GM12878 (cell line): ENCODE data around the gene DMRTC2. TPM values are rescaled to one million over a fixed set of nuclear protein-coding genes. Genes with fewer than 3 reads are reported as not detected.

ENCODE experiments used
- ATAC-seq: fragments of 200-7000 bp; cut with Tn5 transposase; 3 replicates; pipeline ENCODE4 v1.9.1; 2020; ENCODE audit warnings: mild to moderate bottlenecking, moderate library complexity
- BruUV-seq: library from RNA; stranded (reverse); fragments of 400-500 nt; replicated peaks from 2 replicates; lab custom pipeline; 2021; lab: Mats Ljungman, UMichigan
- CTCF ChIA-PET: fragments of 300-600 bp; sonication (Branson Sonifier 250); formaldehyde crosslinking; extraction: SDS; loops from one replicate; lab custom pipeline; 2021; ENCODE audit warnings: inconsistent platforms; lab: Yijun Ruan, JAX
- POLR2A ChIA-PET: fragments of 350-600 bp; formaldehyde crosslinking; extraction: SDS; loops from one replicate; lab custom pipeline; 2021; ENCODE audit warnings: inconsistent platforms; lab: Charles Lee
- RAD21 ChIA-PET: fragments of 300-600 bp; sonication (Branson Sonifier 250); formaldehyde crosslinking; loops from one replicate; lab custom pipeline; 2023; ENCODE audit warnings: antibody characterized with exemption; ENCODE audit not compliant: unreplicated experiment; lab: Charles Lee
- SMC1A ChIA-PET: fragments of 300-600 bp; sonication (Branson Sonifier 250); formaldehyde crosslinking; loops from one replicate; lab custom pipeline; 2023; ENCODE audit not compliant: unreplicated experiment, uncharacterized antibody; lab: Charles Lee
- DNase-seq: peaks from one replicate; pipeline ENCODE4 v3.0.0-alpha.2; 2011; ENCODE audit warnings: low read depth, low spot score
- FAIRE-seq: peaks from 3 replicates; lab custom pipeline; 2011; peaks lifted over from hg19 to GRCh38; lab: Jason Lieb, UNC
- H2AFZ ChIP-seq: 2 replicates; pipeline ENCODE4 v1.6.0; 2011; ENCODE audit warnings: low read depth, low read length, control low read depth; ENCODE audit not compliant: control insufficient read depth
- H3K27ac ChIP-seq: 2 replicates; pipeline ENCODE4 v1.5.1; 2011; ENCODE audit warnings: control low read depth; ENCODE audit not compliant: control insufficient read depth, insufficient read depth
- H3K27me3 ChIP-seq, 2 experiments: replicated peaks in 1 of 2; 2 replicates each; pipeline versions ENCODE4 v1.6.0 to v1.6.1; 2011; ENCODE audit warnings: low read length in 1 of 2; ENCODE audit not compliant: control insufficient read depth in 2 of 2, insufficient read depth in 2 of 2
- H3K36me3 ChIP-seq, 2 experiments: 2 replicates each; pipeline ENCODE4 v1.5.1; 2011; ENCODE audit warnings: low read length in 1 of 2; ENCODE audit not compliant: control insufficient read depth in 2 of 2, insufficient read depth in 2 of 2
- H3K4me1 ChIP-seq: 2 replicates; pipeline ENCODE4 v1.6.1; 2011; ENCODE audit warnings: mild to moderate bottlenecking, low read length, moderate library complexity, mixed read lengths; ENCODE audit not compliant: control insufficient read depth, insufficient read depth
- H3K4me2 ChIP-seq: 2 replicates; pipeline ENCODE4 v1.6.0; 2011; ENCODE audit warnings: control low read depth; ENCODE audit not compliant: control insufficient read depth, insufficient read depth
- H3K4me3 ChIP-seq: fragments of 200-600 bp; sonication (generic); 2 replicates; pipeline ENCODE4 v1.5.1; 2016
- H3K79me2 ChIP-seq: 2 replicates; pipeline ENCODE4 v1.6.0; 2011; ENCODE audit warnings: low read length; ENCODE audit not compliant: control insufficient read depth, insufficient read depth
- H3K9ac ChIP-seq: 2 replicates; pipeline ENCODE4 v1.8.0; 2011; ENCODE audit warnings: low read length, control low read depth, mixed read lengths; ENCODE audit not compliant: control insufficient read depth, insufficient read depth
- H3K9me3 ChIP-seq: replicated peaks from 3 replicates; pipeline ENCODE4 v1.5.1; 2011; ENCODE audit warnings: mild to moderate bottlenecking, low read length; ENCODE audit not compliant: control insufficient read depth, insufficient read depth
- H4K20me1 ChIP-seq: 2 replicates; pipeline ENCODE4 v1.6.0; 2011; ENCODE audit not compliant: control insufficient read depth, insufficient read depth
- WGBS: methylation state at CpG from one replicate; pipeline ENCODE4 v1.1.6; 2016; ENCODE audit warnings: low lambda C conversion rate; ENCODE audit not compliant: insufficient replicate concordance, insufficient coverage; ENCODE audit errors: missing lambda C conversion rate; 5-methylcytosine and 5-hydroxymethylcytosine counted together
- in situ Hi-C: fragments of 300-500 bp; cut with MboI; formaldehyde crosslinking; loops from 9 replicates; pipeline ENCODE4 v1.14.3; 2018; ENCODE audit warnings: mixed read lengths
- intact Hi-C: fragments of 100-400 bp; cut with micrococcal nuclease; formaldehyde crosslinking; loops from one replicate; pipeline ENCODE4 v1.14.2; 2022; ENCODE audit not compliant: unreplicated experiment
- polyA plus RNA-seq, 11 experiments: library from polyadenylated mRNA; depleted of rRNA in 4 of 11; unstranded in 6 of 11; stranded (reverse) in 5 of 11; fragments of >200 nt; fragmentation: Nextera tagmentation in 4 of 11; fragmentation: Illumina TruSeq in 1 of 11; extraction: Ambion mirVana in 4 of 11; extraction: Trizol in 1 of 11; gene quantifications; 1 replicate in 1 of 11; 2 replicates in 10 of 11; pipeline versions ENCODE4 v1.2.1 to v1.2.3, GENCODE V29; 2011 to 2016; ENCODE audit warnings: inconsistent platforms in 2 of 11, missing spikeins in 2 of 11, low read depth in 1 of 11
- total RNA-seq, 4 experiments: library from RNA; depleted of rRNA in 3 of 4; stranded (reverse); fragments of >200 nt in 3 of 4; fragmentation: Illumina TruSeq in 1 of 4; extraction: Trizol in 1 of 4; gene quantifications; 2 replicates each; pipeline versions ENCODE4 v1.2.1 to v1.2.3, GENCODE V29; 2013 to 2021
- TF ChIP-seq, protein P1 (sequence below), 3 experiments: IDR thresholded peaks in 2 of 3; conservative IDR thresholded peaks in 1 of 3; 2 replicates each; pipeline ENCODE4 v1.5.1; 2011; ENCODE audit warnings: low read depth in 3 of 3, low read length in 3 of 3, mild to moderate bottlenecking in 3 of 3, control low read depth in 2 of 3, moderate library complexity in 2 of 3, inconsistent platforms in 1 of 3, mixed read lengths in 1 of 3; ENCODE audit not compliant: control insufficient read depth in 2 of 3, insufficient read depth in 1 of 3; ENCODE audit errors: extremely low read depth in 1 of 3
- TF ChIP-seq, protein P2 (sequence below): fragments of 450-650 bp; conservative IDR thresholded peaks from 2 replicates; pipeline ENCODE4 v1.6.1; 2017; ENCODE audit warnings: mild to moderate bottlenecking, moderate library complexity

DMRTC2 gene
- total and polyA plus RNA-seq, 10 of the 15 experiments (the other 5 are each of a cell fraction or from before 2014, with no cell fraction given): not detected

DNA sequence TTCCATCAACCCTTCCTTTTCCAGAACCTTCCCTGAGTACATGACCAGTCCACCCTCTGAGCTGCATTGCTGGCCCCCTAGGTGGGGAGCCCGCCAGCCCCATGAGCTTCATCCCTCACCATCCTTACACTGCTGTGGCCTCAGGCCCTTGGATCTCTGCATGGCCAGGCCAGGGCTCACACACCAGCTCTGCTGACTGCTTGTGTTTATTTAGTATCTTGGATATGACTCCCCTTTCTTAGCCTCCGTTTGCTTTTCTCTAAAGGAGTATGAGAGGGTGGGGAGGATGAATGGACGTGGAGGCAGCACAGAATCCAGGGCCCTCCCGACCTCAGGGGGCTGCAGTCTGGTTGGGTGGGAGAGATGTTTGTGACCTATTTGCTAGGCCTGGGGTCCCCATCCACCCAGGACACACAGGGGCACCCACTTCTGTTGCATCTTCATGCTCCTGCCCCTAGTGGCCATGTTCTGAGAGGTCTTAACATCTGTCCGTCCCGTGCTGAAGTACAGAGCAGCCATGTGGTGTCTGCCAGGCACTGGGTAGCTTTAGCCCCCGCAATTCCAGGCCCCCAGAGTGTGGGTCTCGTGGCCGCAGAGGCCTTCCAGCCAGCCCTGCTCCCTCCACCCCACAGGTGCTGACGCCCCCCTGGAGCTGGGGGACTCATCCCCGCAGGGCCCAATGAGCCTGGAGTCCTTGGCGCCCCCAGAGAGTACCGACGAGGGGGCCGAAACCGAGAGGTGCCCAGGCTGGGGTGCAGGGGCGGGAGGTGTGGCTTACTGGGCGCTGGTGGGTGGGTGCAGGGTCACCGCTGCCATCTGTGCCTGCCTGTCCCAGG lies 51.1 kb downstream of the DMRTC2 start:
- 58% methylated on average over 16 of the region's 19 CpGs for WGBS
- in situ Hi-C loops: no loop called here
- H3K4me1 ChIP-seq: no peaks in the 10 kb centered on the region
- ATAC-seq: peak; percentile 70
- no TSS peak for BruUV-seq
- SMC1A ChIA-PET: no interaction called here
- H3K9me3 ChIP-seq: no peaks in the 10 kb centered on the region
- TF ChIP-seq, protein P1, sequence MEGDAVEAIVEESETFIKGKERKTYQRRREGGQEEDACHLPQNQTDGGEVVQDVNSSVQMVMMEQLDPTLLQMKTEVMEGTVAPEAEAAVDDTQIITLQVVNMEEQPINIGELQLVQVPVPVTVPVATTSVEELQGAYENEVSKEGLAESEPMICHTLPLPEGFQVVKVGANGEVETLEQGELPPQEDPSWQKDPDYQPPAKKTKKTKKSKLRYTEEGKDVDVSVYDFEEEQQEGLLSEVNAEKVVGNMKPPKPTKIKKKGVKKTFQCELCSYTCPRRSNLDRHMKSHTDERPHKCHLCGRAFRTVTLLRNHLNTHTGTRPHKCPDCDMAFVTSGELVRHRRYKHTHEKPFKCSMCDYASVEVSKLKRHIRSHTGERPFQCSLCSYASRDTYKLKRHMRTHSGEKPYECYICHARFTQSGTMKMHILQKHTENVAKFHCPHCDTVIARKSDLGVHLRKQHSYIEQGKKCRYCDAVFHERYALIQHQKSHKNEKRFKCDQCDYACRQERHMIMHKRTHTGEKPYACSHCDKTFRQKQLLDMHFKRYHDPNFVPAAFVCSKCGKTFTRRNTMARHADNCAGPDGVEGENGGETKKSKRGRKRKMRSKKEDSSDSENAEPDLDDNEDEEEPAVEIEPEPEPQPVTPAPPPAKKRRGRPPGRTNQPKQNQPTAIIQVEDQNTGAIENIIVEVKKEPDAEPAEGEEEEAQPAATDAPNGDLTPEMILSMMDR (IDR thresholded peaks at IDR 0.05 in 2 of 3, conservative IDR thresholded peaks at IDR 0.05 in 1 of 3; ENCODE audit: control insufficient read depth in 2 of 3, extremely low read depth in 1 of 3, insufficient read depth in 1 of 3, low read depth in 3 of 3, low read length in 3 of 3): peak in 2 of 3 experiments; percentile 23 to 37; a peak in 2 of 6 replicates
- TF ChIP-seq, protein P2, sequence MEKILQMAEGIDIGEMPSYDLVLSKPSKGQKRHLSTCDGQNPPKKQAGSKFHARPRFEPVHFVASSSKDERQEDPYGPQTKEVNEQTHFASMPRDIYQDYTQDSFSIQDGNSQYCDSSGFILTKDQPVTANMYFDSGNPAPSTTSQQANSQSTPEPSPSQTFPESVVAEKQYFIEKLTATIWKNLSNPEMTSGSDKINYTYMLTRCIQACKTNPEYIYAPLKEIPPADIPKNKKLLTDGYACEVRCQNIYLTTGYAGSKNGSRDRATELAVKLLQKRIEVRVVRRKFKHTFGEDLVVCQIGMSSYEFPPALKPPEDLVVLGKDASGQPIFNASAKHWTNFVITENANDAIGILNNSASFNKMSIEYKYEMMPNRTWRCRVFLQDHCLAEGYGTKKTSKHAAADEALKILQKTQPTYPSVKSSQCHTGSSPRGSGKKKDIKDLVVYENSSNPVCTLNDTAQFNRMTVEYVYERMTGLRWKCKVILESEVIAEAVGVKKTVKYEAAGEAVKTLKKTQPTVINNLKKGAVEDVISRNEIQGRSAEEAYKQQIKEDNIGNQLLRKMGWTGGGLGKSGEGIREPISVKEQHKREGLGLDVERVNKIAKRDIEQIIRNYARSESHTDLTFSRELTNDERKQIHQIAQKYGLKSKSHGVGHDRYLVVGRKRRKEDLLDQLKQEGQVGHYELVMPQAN: no peak
- TF ChIP-seq, all 136 proteins: peak for 1
- POLR2A ChIA-PET: no interaction called here
- Histone ChIP-seq H3K4me2 (no peak overlapping the region), H3K27ac (no peak overlapping the region), H3K9ac (no peak overlapping the region), H3K4me3 (no peak overlapping the region), H3K79me2 (no peaks in the 10 kb centered on the region), H3K36me3 (peaks cover 12 to 26% of the 10 kb centered on the region in 2 experiments; a peak in 3 of 4 replicates), H3K27me3 (no peaks in the 10 kb centered on the region), H2AFZ (no peak overlapping the region), H4K20me1 (no peaks in the 10 kb centered on the region)
- intact Hi-C loops: no loop called here
- FAIRE-seq: no peak
- DNase-seq: no peak
- RAD21 ChIA-PET: no interaction called here
- CTCF ChIA-PET: interaction anchor here (0.6 kb wide), 2 partner anchors 21 to 231 kb away, joined by 3 to 4 read pairs; no protein-coding TSS in a partner anchor
